Fibroblast of pulmonary artery (primary cell): ENCODE results near the gene TNS1.
A peak's percentile ranks its signal among the peaks of the same experiment; 100 is the strongest.

Source experiments
- DNase-seq: peaks from one replicate; pipeline ENCODE4 v3.0.0-alpha.2; 2010; ENCODE audit warnings: low read depth
- H3K4me3 ChIP-seq: replicated peaks from 2 replicates; pipeline ENCODE4 v1.5.1; 2011; ENCODE audit warnings: low read depth, mild to moderate bottlenecking, control low read depth, low read length, moderate library complexity
- TF ChIP-seq, protein P1 (sequence below): IDR thresholded peaks from 2 replicates; pipeline ENCODE4 v1.5.1; 2011; ENCODE audit warnings: mild to moderate bottlenecking, control low read depth, low read length, inconsistent platforms; ENCODE audit errors: missing control alignments

TNS1 gene

DNA sequence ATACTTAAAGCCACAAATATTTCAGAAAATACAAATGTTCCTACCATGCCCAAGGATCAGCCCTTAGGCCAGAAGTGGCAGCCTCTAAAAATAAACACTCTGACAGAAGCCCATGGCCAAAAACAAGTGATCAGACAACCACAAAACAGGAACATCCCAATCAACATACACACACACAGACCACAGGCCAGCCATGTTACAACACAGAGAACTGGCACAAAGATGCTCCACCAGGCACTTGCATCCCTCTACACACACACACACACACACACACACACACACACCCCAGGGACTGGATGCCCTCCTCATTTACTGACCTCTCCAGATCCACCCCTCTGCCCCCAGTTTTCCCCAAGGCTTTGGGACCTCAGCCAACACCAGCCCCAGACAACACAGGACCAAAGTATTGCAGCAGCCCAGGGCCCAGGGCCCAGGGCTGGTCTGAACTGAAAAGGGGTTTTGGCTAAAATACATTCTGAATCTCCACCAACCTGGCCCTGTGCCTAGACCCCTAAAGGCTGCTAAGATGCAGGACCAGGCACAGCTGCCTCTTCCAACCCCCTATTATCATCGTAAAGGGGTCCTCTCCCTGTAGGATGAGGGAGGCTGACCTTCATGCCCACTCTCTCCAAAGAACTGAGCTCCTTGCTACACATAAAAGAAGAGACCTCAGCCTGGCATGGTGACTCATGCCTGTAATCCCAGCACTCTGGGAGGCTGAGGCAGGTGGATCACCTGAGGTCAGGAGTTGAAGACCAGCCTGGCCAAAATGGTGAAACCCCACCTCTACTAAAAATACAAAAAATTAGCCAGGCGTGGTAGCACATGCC, 151.4 kb downstream of the TNS1 start:
- DNase-seq, result peak; percentile 47
- no peak overlapping the region for H3K4me3 ChIP-seq

DNA sequence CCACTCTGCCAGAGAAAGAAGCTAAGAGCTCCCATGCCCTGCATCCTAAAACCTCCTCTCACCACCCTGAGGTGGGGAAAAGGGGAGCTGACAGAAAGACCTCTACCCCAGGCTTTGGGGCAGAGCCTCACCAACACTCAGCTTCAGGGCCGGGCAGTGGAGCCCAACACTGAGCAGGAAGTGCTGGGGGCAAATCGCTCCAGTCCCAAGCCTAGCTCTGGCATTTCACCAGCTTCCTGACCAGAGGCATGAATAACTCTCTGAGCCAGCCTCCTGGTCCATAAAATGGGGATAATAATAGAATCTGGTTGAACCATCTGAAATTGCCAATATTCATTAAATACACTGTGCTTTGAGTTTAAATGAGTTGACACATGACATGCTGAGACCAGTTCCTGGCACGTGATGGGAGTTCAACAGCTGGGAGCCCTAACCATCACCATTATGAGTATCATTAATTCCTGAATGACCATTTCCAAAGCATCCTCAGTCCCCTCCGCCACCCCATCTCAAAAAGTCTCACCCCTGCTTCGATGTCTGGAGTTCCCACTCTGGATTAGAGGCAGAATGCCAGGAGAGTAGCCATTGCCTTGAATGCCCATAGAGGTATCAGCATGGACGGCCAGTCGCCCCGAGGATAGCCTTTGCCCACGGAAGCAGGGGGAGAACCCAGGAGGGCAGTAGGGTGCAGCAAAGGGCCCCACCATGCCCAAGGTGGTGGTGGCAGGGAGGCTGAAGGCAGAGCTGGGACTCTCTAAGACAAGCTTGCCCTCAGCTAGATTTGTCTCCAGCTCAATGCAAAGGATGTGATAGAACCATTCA, 153.4 kb downstream of the TNS1 start:
- DNase-seq, result no peak
- TF ChIP-seq, protein P1, sequence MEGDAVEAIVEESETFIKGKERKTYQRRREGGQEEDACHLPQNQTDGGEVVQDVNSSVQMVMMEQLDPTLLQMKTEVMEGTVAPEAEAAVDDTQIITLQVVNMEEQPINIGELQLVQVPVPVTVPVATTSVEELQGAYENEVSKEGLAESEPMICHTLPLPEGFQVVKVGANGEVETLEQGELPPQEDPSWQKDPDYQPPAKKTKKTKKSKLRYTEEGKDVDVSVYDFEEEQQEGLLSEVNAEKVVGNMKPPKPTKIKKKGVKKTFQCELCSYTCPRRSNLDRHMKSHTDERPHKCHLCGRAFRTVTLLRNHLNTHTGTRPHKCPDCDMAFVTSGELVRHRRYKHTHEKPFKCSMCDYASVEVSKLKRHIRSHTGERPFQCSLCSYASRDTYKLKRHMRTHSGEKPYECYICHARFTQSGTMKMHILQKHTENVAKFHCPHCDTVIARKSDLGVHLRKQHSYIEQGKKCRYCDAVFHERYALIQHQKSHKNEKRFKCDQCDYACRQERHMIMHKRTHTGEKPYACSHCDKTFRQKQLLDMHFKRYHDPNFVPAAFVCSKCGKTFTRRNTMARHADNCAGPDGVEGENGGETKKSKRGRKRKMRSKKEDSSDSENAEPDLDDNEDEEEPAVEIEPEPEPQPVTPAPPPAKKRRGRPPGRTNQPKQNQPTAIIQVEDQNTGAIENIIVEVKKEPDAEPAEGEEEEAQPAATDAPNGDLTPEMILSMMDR, result no peak
- no peak overlapping the region for H3K4me3 ChIP-seq

More for the DNA sequence above, 151.4 kb downstream of the TNS1 start:
- TF ChIP-seq, protein P1, result no peak

DNA sequence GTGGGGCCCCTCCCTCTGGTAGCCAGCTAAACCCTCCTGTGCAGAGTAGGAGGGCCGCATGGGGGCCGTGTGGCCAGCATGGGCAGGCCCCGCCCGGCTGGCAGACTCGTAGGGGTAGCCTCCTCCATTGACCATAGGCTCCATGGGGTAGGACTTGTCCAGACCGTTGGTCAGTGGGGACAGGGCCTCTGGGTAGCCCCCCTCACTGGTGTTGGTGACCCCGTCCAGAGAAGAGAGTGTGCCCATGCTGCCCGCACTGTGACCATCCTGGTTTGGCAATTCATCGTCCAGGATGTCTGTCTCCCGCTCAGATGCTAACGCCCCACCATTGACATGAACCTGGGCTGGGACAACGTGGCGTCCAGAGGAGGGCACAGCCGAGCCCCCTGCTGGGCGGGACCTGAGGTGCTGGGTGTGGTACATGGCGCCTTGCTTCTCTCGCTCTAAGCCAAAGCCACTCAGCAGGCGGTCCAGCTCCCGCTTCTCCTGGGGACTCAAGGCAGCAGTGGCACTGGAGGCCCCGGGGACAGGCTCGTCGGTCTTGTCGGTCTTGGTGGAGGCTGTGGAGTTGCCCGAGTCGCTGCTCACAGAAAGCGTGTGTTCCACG, 154.3 kb downstream of the TNS1 start:
- TF ChIP-seq, protein P1, result no peak
- H3K4me3 ChIP-seq, result no peak overlapping the region
- no peak for DNase-seq

DNA sequence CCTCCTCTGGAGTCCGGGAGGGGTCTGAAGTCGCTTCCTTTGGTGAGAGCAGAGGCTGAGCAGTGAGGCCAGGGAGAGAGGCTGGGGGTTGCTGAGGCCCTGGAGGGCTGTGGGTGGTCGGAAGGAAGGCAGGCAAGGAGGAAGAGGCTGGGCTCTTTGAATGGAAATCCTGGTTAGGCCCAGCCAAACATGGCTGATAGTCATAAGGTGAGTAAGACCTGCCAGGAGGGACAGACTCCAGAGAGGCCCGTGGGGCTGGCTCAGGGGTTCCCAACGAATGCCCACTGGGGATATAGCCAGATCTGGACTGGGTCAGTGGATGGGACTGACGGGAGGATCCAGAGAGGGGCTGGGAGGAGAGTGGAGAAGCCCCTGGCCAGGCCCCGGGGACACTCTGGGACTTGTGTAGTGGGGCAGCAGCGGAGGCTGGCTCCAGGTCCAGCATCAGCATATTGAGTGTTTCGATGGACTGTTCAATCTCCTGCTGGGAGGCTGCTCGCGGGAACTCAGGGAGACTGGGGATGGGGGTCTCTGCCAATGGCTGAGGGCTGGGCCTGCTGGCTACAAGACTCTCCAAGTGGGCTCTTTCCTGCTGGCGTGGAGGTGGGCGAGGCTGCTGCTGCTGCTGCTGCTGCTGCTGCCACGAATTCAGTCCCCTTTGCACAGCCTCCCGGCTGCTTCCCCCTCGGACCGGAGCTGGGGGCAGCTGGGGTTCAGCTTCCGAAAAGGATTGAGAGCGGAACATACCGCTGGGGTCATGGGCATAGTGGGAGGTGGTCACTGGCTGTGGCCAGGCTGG, 155.0 kb downstream of the TNS1 start:
- no peak overlapping the region for H3K4me3 ChIP-seq
- no peak for DNase-seq
- TF ChIP-seq, protein P1, result no peak

DNA sequence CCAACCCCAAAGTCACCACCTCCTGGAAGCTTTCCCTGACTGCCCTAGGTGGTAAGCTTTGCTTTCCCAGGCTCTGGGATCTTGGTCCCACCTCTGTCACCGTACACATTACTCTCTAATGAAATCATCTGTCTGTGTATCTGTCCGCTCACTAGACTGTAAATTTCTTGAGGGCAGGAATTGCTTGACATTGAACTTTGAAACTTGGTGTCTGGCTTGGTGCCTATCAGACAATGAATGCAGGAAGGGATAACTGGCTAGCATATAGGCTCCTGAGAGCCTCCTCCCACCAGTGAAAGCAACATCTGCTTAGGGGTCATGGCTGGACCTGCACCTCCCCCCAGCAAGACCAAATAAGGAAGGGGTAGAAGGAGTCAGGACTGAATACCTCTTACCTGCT, 155.7 kb downstream of the TNS1 start:
- no peak for DNase-seq
- TF ChIP-seq, protein P1, result no peak
- H3K4me3 ChIP-seq, result no peak overlapping the region

DNA sequence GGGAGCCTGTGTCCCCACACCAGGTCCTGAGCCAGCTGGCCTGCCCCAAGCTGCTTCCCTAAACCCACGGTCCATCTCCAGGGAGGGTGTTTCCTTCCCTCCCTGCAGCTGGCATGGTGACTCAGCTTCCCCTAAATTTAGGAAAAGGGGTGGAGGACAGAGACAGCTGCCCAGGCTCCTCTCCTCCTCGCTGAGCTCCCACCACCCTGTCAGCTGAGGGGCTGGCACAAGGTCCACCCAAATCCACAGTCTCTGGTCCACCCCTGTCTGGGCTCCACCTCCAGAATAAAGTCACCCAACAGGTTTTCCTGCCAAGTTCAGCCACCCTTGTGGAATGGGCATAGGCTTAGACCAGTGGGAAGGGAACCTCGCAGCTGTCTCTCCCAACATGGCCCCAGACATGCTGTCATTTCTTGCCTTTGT, 156.5 kb downstream of the TNS1 start:
- DNase-seq, result no peak
- no peak overlapping the region for H3K4me3 ChIP-seq
- TF ChIP-seq, protein P1, result no peak
